GM19468 (cell line): ENCODE data around the gene FKRP.
"Not testable (repeated sequence)": the region's sequence is repeated elsewhere in the genome, so short reads cannot be mapped to it uniquely, and the experiment has no call there.

Source experiments
- ATAC-seq: cut with Tn5 transposase; IDR thresholded peaks from one replicate; pipeline ENCODE4 v1.9.1; 2021; ENCODE audit warnings: mild to moderate bottlenecking, moderate library complexity, moderate number of reproducible peaks; ENCODE audit not compliant: unreplicated experiment; ENCODE audit errors: extremely low read depth

The FKRP gene

GRCh38 chr19:46745521-46746280 lies at the start of gene FKRP:
Gene FKRP, plus strand, starts transcription at chr19:46746057. Its CDS starts 9,394 bp downstream, at chr19:46755451.
- ATAC-seq, result no peak

- no peak for ATAC-seq
Measured at GRCh38 chr19:46696866-46697203, 49.0 kb upstream of the FKRP start.

- no peak for ATAC-seq
Measured at GRCh38 chr19:46697204-46697960, 48.5 kb upstream of the FKRP start.

DNA sequence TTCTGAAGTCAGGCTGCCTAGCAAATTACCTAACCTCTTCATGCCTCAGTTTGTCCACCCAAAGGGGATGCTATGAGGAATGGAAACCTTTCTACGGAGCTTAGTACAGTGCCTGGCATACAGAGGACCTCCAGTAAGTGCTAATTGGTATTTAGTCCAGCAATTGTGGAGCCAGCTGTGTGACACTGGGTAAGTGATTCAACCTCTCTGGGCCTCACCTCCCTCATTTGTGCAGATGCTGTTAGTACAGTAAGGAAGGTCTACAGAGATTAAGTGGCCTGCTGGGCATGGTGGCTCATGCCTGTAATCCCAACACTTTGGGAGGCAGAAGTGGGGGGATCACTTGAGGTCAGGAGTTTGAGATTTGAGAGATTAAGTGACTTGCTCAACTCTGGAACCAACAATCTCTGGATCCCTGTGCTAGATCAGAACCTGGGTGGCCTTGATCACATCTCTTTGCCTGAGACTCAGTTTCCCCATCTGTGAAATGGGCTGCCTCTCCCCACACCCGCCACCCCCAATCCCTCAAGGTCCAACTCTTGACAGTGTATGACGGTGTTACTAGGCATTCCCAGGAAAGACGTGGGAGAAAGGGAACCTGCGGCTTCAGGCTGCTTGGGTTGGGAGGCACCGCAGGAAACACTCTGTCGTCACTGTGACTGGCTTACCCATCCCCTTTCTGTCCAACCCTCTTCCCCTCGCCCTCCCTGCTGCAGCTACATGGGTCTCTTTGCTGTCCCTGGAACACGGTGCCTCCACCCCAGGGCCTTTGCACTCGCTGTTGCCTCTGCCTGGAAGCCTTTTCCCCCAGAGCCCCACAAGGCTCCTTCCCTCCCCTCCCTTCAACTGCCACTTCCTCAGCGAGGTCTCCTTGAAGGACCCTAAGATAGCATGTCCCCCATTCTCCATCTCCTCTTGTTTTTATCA lies 47.2 kb upstream of the FKRP start:
- no peak for ATAC-seq

DNA sequence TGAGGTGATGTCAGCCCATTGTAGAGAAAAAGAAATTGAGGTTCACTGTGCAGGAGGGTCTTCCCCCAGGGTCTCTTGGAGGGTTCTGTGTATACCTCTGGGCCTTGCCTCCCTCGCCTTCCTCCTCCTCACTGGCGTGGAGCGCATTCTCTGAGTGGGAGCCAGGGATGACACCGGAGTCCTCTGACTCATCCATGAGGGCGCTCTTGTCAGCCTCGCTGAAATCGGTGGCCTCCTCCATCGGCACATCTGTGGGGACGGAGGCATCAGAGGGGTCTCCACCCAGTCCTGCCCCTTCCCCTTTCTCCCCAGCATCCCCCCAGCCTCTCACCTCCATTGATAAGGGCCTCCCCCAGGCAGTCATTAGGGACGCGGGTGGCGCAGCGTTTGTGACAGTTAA lies 45.2 kb upstream of the FKRP start:
- no peak for ATAC-seq

- no peak for ATAC-seq
Measured at GRCh38 chr19:46704379-46705076, 41.3 kb upstream of the FKRP start.

DNA sequence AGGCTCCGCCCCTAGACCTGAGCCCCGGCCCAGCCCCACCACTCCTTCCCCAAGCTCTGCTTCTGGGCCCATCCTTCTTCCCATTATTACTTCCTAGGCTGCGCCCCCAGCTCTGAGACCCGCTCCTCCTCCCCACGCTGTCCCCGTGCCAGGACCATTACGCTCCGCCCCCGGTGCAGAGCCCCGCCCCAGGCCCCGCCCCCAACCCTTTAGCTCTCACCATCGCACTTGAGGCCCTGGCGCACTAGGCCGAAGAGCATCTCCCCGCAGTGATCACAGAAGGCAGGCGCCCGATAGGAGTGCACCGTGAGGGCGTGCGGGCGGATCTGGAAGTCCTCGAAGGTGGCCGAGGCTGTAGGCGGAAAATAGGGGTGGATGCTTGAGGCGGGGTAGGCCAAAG lies 35.2 kb upstream of the FKRP start:
- ATAC-seq, result no peak

- not testable (repeated sequence) for ATAC-seq
Measured at GRCh38 chr19:46712768-46713338, 33.0 kb upstream of the FKRP start.

GRCh38 chr19:46713781-46714443 lies 31.9 kb upstream of the FKRP start:
- ATAC-seq, result no peak

- ATAC-seq, result no peak
Measured at GRCh38 chr19:46714444-46715106, 31.3 kb upstream of the FKRP start.

- ATAC-seq, result no peak
Measured at GRCh38 chr19:46715620-46715974, 30.3 kb upstream of the FKRP start.

DNA sequence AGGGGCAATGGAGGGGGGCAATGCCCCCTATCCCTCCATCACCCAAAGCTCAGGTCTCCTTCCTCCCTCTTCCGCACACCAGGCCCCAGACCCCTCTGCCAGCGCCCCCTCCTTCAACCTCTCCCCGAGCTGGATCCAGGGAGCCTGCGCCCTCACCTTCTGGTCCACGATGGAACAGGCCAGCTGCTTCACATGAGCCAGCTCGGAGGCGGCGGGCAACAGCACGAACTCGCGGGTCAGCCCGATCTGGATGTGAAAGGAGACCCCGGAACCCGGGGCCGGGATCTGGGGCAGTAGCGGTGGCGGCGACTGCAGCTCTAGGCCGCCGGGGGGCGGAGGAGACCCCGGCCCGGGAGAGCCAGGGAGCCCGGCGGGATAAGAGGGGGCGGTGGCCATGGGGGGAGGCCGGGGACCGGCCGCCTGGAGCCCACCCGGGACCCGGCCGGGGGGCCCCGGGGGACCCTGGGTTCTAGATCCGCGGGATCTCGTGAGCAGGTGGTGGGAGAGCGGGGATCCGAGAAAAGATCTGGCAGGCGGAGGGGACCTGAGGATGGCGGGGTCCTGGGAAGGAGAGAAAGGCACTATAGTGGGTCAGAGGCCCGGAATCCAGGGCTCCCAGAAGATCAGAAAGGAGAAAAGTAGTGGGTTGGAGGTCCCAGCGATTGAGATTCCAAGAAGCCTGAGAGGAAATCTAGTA lies 29.7 kb upstream of the FKRP start:
- ATAC-seq, result no peak

DNA sequence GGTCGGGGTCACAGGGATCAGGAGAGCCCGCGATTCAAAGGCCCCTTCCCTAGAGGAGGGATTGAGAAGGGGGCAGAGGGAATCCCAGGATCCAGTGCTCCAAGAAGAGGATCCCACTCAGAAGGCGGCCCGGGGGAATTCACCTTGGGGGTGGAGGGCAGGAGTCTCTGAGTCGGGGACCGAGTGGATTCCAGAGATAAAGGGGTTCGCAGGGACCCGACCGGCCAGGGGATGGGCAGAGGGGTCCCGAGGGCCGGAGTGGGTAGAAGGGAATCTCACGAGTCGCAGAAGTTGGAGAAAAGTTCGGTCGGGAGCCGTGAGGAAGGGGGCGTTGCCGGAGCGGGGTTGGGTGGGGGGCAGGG lies 29.2 kb upstream of the FKRP start:
- no peak for ATAC-seq

DNA sequence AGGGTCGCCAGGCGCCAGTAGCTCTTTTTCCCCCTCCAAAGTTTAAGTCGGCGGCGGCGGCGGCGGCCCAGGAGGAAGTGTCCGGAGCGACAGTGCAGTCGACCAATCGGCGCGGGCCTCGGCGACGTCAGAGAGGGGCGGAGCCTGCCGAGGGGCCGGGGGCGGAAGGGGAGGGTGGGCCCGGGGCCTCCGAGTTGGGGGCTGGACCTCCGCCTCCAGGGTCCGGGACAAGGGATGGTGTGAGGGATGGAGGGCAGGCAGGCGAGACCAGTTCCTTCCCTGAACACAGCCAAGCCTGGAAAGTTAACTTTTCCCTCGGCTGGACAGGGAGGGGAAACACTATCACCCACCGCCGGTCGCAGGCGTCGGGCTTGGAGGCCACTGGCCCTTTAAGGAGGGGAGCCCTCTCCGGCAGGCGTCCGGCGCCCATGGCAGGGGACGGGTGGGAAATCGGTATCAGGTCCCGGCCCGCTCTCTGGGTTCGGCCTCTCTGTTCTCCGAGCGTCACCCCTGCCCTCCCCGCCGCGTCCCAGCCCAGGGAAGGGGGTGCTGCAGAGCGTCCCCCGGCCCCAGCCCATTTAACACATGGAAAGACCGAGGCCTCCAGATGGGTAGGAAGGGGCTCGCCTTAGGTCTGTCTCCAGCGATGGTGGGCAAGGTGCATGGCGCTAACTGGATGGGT lies 28.7 kb upstream of the FKRP start, which contains the start of gene PRKD2:
Gene PRKD2 (minus strand): TSS at position 81 of the 682 bp plus-strand sequence. CDS start 744 bp downstream, outside the sequence.
- no peak for ATAC-seq

DNA sequence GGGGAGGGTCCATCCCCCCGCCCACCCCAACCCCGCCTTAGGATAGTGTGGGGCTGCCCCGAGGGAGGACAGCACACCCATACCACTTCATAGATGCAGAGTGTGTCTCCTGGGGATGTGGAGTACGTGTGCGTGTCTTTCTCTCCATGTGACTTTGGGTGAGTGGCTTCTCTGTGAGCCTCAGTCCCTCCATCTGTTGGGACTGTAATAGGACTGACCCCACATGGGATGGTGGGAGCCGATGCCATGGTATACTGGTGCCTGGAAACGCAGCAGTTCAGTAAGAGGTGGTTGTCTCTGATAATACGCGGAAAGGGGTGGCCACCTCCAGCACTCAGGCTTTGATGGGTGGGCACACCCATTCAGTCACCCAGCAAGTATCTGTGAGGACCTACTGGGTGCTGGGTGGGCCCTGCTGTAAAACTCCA lies 28.1 kb upstream of the FKRP start:
- ATAC-seq, result no peak

DNA sequence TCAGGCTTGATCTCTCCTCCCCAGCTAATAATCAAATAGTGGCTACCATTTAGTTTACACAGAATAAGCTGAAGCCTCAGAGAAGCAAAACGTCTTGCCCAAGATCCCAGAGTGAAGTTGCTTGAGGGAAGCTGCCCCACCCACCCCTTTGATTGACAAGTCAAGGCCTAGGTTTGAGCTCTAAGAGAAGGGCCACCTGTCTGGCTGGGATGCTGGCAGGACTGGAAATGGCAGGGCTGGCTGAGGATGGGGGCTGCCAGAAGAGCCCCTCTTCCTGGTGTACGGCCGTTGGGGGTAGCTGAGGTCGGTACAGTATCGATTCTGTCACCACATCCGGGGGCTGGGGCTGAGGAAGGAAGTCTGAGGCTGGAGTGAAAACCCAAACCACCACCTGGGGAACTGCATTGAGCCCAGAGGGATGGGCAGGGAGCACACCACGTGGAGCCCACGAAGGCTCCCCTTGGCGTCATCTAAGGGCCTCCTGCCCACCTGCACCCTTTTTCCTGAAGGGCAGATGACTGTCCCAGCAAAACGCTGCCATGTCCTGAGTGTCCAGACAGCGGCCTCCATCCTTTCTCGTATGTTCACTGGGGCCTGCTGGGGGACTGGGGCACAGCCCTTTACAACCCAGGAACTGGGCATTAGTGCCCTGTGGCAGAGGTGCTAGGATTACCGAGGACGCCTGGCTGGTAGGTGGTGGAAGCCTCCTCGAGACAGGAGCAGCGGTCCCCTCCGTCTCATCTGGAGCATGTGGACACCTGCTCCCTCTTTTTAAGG lies 27.5 kb upstream of the FKRP start:
- ATAC-seq, result no peak
